ENCODE results near the gene RNF32.

Gene RNF32

DNA sequence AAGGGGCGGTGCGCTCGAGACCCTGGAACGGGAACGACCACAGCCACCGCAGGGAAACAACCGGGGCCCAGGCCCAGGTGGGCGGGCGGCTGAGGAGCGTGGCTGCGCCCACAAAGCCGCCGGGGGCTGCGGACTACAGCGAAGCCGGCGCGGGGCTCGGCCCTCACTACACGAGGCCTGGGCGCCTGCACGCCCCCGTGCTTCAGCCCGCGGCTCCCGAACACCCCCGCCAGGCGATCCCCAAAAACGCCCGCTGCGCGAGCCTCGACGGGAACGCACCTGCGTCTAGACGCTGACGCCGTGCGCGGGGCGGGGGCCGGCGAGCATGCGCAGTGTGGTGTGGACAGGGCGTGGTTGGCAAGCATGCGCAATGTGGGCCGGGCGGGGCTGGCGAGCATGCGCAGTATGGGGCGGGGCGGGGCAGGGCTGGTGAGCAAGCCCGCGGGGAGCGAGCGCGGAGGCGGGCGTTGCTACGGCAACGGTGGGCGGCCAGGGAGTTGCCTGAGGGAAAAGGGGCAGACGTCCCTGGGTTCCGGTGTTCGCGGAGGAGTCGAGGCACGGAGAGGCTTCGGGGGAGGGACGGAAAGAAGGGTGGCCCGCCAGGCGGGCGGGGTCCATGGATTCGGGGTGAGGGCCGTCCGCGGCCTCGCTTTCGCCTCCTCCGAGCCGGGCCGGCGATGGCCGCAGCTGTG lies at the start of gene RNF32:
RNF32 (plus strand) TSS at position 518 of the 692 bp plus-strand sequence. CDS start 3,104 bp downstream, outside the sequence.
- peak; percentile 89 to 98 for DNase-seq (ENCODE audit: low read depth in 2 of 2, low spot score in 1 of 2)

DNA sequence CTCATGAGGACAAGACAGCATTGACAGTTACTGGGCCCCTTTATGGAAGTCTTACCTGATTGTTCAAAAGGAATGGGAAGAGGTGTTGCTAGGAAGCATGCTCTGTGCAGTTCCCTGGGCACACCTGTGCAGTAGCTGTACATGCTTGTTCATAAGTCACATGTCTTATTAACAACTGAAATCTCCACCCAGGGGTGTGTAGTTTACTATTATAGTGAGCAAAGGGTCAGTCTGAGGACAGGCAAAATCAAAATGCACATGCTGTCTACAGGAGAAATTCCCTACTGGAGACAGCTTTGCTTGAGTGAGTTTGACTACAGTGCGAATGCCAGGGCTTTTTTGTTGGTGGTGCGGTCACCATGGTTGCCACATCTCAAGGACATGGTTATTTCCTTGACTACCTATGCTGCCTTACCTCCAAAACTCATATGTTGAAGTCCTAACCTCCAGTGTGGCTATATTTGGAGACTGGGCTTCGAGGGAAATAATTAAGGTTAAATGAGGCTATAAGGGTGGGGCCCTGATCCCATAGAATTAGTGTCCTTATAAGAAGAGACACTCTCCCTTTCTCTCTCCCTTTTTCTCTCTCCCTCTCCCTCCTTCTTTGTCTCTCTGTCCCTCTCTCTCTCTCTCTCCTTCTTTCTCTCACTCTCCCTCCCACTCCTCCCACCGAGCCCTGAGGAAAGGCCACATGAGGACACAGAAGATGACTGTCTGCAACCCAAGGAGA lies 48.3 kb upstream of the RNF32 start:
- DNase-seq (ENCODE audit: low read depth in 2 of 2, low spot score in 1 of 2), result no peak

DNA sequence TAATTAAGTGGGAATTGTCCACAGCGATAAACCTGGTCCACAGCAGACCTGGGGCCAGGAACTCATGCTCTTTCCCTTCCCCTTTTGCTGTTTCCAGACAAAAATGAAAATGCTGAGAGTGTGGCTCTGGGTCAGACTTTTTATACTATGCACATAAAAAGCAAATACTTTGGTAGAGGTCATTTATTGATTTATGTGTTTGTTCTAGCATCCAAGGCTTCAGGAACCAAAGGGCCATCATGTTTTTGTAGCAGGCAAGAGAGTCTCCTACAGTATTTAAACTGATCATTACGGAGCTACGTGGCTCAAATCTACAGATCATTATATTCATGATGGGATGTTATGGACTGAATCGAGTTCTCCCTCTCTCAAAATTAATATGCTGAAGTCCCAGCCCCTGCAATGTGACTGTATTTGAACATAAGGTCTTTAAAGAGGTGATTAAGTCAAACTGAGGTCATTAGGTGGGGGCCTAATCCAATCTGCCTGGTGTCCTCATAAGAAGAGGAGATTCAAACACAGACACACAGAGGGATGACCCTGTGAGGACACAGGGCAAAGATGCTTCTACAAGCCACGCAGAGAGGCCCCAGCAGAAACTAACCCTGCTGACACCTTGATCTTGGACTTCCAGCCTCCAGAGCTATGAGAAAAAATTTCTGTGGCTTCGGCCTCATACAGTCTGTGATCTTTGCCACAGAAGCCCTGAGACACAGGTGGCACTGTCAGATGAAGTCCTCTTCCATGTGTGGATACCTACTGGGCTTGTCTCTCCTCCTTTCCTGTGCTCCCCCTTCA lies 46.1 kb upstream of the RNF32 start:
- DNase-seq (ENCODE audit: low read depth in 2 of 2, low spot score in 1 of 2), result no peak

DNA sequence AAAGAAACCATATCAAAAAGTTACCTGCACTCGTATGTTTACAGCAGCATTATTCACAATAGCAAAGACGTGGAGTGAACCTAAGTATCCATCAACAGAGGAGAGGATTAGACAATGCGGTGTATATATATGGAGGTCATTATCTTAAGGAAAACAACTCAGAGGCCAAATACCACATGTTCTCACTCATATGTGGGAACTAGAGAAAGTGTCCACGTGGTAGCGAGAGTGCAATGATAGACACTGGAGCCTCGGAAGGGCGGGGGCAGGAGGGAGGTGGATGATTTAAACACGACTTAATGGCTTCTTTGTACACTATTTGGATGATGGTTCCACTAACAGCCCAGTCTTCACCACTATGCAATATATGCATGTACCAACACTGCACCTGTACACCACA lies 40.1 kb upstream of the RNF32 start:
- DNase-seq (ENCODE audit: low read depth in 2 of 2, low spot score in 1 of 2), result no peak

DNA sequence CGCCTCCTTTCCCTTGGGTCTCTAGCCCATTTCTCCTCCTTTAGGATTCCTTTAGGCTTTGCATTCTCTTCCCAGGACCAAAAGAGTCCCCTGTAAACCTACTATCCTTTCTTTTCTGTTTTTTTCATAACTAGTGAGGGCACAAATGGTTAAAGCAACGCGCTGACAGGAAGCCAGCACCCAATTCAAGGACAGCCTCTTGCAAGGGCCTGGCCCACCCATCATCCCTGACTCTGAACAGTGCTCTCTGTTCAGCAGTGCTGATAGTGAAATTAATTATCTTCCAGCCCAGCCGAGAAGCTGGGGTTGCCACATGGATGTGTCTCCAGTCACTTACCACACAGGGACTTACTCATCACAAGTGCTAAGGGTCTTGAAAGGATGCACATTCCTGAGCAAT lies 38.3 kb upstream of the RNF32 start:
- DNase-seq (ENCODE audit: low read depth in 2 of 2, low spot score in 1 of 2), result no peak

DNA sequence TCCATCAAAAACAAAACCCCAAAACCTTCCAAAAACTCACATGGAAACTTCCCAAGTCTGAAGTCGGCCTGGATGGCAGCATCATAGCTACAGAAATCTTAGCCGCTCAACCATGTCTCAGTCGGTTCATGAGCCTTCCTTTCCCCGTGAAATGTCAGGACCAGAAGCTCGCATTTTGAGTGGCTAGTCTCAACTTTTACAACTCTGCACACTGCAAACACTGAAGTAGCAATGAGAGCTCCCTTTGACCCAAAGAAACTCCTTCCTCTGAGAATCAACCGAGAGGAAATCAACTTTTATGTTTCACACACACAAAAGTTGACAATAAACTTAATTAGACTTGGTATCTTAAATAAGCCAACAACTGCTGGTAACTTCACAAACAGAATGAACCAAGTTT lies 37.6 kb upstream of the RNF32 start:
- DNase-seq (ENCODE audit: low read depth in 2 of 2, low spot score in 1 of 2), result no peak

DNA sequence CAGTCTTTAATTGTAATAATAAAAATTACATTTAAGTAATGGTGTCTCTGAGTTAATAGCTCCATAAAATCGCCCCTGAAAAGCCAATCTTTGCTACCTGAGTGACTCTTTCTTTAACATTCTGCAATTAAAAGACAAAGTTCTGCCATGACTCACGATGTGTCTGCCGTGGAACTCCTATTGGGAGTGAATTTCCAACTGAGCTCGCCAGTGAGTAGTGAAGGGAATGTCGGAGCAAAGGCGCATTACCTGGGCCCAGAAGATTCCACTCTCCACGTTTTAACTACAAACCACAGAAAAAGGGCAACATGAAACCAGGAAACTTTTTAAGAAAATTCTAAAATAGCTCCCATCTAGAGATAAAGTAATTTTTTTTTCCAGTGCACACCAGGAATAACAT lies 36.9 kb upstream of the RNF32 start:
- DNase-seq (ENCODE audit: low read depth in 2 of 2, low spot score in 1 of 2), result no peak

DNA sequence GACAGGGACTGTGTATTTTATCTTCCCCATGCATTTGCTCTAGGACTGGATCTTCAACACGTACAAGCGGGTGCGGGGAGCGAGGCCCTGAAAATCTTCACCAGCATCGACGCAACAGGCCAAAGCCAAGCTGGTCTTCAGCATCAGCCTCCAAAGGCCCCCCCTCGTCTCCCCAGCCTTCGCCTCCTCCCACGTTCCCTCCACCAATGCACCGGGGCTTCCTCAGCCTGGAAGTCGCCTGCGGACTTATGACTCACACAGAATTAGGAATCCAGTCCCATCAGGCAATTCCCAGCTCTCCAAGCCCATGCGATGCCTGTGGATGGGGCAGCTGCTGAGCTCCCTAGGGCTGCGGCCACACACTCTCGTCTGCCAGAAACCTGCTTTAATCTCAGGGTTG lies 36.3 kb upstream of the RNF32 start:
- DNase-seq (ENCODE audit: low read depth in 2 of 2, low spot score in 1 of 2), result no peak

DNA sequence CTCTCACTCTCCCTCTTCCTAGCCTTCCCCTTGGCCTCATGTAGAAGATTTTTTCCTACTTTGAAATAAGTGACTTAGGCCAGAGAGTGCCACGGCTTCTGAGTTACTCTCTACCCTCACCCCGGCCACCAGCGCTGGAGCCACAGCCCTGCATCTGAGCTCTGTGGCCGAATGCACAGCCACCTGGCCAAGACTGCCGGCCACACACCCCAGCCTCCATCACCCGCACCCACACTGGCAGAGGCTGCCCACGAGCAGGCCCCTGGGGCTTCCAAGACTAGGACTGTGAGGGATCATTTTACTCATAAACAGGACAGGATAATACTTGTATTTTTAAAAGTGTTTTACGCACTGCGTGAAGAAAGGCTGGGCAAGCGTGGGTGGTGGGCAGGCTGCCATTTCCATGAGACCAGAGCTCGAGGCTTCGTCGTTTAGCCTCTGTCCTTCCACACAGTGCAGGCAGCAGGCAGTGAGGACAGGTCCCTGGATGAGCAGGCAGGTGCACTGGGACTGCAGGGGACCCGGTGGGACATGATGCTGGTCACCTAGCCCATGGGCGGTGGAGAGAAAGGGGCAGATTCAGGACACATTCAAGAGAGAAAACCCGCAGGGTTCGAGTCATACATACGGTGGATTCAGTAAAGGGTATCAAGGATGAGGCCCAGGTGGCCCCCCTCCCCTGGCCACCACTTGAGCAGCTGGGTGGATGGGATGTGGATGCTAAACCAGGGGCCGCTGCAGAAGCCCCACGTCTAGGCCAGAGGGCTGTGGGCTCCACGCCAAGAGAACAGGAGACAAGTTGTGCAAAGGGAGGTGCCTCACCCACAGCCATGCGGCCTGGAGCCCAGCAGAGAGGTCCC lies 35.5 kb upstream of the RNF32 start:
- DNase-seq (ENCODE audit: low read depth in 2 of 2, low spot score in 1 of 2), result no peak

DNA sequence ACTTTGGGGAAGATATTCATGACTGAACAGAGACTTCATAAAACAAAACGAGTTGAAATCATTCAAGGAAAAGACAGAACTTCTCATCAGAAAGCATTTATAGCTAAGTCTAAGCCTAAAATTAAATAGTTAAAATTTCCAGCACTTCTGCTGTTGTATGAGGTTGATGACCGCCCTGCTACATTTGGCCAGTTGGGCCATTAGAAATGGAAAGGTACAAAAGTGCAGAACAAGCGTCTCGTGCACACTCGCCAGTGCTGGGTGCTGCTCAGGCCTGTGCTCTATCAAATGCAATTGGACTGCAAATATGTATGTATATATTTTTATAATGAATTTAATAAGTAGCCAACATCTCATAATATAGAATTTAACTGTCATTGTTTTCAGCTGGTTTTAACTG lies 34.4 kb upstream of the RNF32 start:
- no peak for DNase-seq (ENCODE audit: low read depth in 2 of 2, low spot score in 1 of 2)

DNA sequence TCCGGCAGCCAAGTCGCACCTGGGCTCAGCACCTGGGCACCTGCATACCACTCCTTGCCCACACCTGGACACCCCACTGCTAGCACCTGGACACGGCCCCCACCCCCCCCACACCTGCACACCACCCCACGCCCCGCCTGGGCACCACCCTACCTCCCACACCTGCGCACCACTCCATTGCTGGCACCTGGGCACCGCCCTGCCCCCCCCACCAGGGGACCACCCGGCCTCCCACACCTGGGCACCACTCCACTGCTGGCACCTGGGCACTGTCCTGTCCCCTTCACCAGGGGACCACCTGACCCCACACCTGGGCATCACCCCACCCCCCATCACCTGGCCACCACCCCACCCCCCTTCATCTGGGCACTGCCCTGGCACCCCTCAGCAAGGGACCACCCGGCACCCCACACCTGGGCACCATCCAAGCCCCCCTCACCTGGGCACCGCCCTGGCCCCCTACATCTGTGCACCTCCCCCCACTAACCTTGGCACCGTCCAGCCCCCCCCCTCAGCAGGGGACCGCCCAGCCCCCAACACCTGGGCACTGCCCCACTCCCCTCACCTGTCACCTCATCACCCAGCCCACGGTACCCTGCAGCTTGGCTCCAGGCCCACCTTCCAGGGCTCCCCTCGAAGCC lies 33.8 kb upstream of the RNF32 start:
- DNase-seq (ENCODE audit: low read depth in 2 of 2, low spot score in 1 of 2), result no peak

DNA sequence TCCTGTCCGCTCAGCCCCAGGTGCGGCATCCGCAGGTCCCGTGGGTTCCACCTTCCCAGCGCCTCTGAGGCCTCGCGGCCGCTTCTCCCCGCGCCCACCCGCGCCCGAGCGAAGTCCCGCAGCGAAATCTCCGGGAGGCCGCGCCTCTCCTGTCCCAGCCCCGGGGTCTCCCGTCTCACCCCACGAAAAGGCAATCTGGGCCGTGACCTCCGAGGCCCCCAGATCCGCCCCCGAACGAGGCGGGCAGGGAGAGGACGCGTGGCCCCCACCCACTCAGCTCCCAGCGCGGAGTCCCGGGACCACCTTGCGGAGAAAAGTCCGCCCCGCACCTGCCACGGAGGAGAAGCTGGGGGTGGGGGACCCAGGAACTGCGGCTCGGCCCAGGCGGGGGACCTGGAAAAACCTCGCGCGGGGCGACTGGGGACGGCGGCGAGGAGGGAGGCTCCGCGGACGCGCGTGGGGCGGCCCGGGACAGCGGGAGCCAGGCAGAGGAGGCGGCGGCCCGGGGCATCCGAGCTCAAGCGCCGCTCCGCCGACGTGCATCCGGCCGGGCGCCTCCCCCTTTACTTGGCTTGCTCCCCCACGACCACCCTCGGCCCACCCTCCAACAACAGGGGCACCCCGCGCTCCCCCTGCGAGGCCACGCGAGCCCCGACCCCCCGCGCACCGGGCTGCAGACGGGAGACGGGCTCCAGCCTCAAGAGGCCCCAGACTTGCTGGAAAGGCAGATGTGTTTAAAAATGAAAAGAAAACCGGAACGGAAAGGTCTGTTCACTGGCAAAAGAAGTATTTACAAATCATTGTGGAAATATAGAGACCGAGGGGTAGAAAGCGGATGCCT lies 33.0 kb upstream of the RNF32 start:
- no peak for DNase-seq (ENCODE audit: low read depth in 2 of 2, low spot score in 1 of 2)

DNA sequence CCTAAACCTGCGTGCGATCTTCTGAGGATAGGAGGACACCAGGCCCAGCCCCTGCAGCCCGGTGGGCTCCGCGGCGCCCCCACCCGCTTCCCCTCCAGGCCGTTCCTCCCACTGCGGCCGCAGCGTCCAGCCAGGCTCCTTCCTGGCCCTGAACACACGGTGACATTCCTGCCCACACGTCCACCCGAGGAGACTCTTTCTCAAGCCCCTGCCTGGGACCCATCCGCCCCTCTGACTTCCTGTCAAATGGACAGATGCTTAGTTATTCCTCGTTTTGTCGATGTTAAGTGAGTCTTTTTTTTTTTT lies 32.4 kb upstream of the RNF32 start:
- no peak for DNase-seq (ENCODE audit: low read depth in 2 of 2, low spot score in 1 of 2)

DNA sequence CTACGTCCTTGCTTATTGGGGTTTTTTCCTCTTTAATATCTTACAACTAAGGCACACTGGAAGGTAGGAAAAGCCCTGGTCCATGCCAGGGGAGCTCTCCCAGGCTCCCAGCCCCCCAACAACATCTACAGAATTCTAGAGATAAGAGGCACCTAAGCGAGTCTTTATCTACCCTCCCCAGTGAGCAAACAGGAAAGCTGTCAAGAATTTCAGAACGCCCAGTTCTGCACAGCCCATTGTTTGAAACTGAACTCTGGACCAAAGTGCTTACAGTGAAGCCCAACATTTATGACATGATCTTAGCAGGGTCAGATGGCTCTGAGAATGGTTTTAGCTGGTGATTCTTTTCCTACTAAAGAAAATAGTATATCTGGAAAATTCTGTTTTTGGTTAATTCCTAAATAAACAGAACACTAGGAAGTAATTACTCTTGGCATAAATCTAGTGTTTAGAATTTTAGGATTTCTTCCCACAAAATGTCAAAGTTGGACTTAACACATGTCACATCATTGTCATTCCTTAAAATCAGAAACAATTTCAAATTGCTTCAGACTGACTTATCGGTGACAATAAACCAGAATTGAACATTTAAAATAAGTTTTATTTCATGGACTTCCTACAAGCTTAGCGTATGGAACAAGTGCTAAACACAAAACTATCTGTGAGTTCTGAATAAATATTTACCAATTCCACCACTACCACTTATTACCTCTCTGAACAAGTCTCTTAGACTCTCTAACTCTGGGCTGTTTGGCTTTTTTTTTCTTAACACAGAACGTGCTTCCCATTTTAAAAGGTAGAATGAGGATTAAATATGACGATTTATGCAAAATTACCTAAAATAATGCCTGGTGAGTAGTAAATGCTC lies 31.3 kb upstream of the RNF32 start:
- no peak for DNase-seq (ENCODE audit: low read depth in 2 of 2, low spot score in 1 of 2)

DNA sequence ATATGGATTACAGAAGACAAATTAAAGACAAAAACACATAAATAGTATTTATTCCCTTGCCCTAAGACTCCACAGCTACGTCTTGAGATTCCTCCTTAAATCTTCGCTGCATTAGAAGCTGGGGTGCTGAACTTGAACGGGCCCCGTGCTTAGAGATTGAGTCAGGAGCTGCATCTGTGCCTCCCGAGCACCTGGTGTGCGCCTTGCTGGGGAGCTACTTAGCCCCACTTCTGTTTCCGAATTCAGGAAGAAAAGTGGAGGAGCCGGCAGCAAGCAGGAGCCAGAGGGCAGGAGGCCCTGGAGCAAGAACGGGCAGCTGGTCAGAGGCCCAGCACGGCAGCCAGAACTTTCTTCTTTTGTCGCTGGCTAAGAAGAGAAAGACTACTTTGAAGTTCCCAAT lies 30.4 kb upstream of the RNF32 start:
- DNase-seq (ENCODE audit: low read depth in 2 of 2, low spot score in 1 of 2), result no peak

DNA sequence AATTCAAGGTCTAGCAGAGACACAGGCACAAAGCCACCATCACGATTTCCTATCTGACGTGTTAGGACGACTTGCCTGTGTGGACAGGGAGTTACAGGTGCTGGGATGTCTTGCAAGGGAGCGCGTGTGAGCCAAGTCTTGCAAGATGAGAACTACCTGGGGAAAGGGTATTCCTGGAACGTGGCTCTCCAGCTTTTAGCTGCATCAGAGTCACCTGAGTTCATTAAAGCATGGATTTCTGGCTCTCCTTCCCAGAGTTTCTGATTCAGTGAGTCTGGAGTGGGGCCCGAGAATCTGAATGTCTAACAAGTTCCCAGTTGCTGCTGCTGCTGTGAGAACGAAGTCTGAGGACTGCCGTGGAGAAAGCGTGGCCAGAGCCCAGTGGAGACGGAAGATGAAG lies 30.0 kb upstream of the RNF32 start:
- no peak for DNase-seq (ENCODE audit: low read depth in 2 of 2, low spot score in 1 of 2)

DNA sequence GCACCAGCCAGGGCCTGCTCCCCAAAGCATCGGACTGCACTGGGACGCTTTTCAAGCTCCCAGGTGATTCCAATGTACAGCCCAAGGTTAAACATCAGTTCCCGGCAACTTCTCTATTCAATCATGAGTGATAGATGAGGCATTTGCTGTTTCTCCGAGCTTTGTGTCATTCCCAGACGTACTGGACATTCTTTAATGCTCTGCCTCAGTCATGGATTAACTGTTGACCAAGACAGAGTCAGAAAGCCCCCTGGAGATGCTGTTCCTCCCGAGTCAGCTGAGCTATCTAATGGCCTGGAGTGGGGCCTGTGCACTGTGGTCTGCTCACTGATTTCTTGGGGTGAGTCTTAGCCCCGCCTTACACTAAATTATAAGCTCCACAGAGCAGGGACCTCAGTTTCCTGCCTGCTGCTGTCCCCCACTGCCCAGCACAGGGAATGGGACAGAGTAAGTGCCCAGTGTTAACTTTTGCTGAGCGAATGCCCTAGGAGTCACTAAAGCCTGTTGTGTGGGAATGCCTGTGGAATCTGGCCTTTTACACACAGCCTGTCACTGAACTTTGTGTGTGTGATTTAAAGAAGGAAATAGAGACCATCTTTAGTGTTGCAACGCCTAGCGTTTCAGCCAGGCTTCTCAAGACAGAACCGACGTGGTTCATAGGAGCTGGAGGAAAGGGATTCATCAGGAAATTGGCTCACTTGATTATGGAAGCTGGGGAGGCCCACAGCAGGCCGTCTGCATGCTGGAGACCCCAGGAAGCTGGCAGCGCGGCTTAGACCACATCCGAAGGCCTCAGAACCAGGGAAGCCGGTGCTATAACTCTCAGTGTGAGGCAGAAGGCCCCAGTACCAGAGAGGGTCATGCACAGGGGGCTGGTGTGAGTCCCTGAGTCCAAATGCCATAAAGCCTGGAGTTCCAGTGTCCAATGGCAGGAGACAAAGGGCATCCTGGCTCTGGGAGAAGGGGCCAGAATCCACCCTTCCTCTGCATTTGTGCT lies 29.3 kb upstream of the RNF32 start:
- DNase-seq (ENCODE audit: low read depth in 2 of 2, low spot score in 1 of 2), result no peak

DNA sequence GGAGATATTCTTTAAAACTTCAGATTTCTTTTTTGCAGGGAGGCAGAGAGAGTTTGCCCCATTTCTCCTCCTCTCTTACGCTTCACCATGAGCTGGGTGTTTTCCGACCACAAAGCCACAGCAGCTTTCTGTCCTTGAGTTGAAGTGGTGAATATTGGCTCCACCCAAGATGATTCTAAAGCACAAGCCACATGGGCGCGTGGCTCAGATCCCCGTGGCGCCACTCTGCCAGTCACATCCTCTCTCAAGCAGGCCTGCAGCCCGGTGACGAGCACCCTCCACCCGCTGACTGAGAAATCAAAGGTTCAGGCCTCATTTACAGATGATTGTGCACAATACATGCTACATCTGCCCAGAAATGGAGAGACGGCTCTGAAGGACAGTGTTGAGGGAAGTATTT lies 27.6 kb upstream of the RNF32 start:
- peak; percentile 55 to 60 for DNase-seq (ENCODE audit: low read depth in 2 of 2, low spot score in 1 of 2)

Measured in stimulated activated CD8-positive, alpha-beta memory T cell treated with anti-CD3 and anti-CD28 coated beads, Interleukin-4, amount 100 ng/mL, for 4 hours (primary cell).